ENCODE results near the gene SH3GL1. TPM values are rescaled to one million over a fixed set of nuclear protein-coding genes. Genes with fewer than 3 reads are reported as not detected.

Gene SH3GL1
- polyA plus RNA-seq, 1 experiment = 89.4 TPM

DNA sequence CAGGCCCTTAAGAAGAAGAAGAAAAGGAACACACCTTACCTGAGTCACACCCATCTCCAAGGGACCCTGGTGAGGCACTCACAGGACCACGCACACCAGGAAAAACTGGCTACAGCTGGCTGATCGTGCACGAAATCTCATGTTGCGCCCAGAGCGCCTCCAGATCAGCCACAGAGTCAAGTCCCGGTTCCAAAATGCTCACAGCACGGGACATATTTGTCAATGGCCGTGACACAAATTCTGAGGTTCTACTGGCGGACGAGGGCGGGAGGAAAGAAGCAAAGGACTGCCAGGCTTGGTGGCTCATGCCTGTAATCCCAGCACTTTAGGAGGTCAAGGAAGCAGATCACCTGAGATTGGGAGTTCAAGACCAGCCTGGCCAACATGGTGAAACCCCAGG, 21.5 kb downstream of the SH3GL1 start:
- TF ChIP-seq, protein P1, sequence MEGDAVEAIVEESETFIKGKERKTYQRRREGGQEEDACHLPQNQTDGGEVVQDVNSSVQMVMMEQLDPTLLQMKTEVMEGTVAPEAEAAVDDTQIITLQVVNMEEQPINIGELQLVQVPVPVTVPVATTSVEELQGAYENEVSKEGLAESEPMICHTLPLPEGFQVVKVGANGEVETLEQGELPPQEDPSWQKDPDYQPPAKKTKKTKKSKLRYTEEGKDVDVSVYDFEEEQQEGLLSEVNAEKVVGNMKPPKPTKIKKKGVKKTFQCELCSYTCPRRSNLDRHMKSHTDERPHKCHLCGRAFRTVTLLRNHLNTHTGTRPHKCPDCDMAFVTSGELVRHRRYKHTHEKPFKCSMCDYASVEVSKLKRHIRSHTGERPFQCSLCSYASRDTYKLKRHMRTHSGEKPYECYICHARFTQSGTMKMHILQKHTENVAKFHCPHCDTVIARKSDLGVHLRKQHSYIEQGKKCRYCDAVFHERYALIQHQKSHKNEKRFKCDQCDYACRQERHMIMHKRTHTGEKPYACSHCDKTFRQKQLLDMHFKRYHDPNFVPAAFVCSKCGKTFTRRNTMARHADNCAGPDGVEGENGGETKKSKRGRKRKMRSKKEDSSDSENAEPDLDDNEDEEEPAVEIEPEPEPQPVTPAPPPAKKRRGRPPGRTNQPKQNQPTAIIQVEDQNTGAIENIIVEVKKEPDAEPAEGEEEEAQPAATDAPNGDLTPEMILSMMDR (IDR thresholded peaks at IDR 0.05; ENCODE audit: insufficient read depth, low read depth, low read length) = no peak
- peaks cover 2% of the 10 kb centered on the region; the same call in 1 of the 2 replicates for H3K36me3 ChIP-seq (ENCODE audit: control insufficient read depth, insufficient read depth, low read length)
- ChIA-PET POLR2A (no interaction called here), CTCF (no interaction called here)
- H3K27me3 ChIP-seq (ENCODE audit: control insufficient read depth, insufficient read depth, low read length) = no peaks in the 10 kb centered on the region
- DNase-seq (ENCODE audit: low read depth) = no peak
- H3K4me3 ChIP-seq (ENCODE audit: low read depth, low read length) = no peak overlapping the region

DNA sequence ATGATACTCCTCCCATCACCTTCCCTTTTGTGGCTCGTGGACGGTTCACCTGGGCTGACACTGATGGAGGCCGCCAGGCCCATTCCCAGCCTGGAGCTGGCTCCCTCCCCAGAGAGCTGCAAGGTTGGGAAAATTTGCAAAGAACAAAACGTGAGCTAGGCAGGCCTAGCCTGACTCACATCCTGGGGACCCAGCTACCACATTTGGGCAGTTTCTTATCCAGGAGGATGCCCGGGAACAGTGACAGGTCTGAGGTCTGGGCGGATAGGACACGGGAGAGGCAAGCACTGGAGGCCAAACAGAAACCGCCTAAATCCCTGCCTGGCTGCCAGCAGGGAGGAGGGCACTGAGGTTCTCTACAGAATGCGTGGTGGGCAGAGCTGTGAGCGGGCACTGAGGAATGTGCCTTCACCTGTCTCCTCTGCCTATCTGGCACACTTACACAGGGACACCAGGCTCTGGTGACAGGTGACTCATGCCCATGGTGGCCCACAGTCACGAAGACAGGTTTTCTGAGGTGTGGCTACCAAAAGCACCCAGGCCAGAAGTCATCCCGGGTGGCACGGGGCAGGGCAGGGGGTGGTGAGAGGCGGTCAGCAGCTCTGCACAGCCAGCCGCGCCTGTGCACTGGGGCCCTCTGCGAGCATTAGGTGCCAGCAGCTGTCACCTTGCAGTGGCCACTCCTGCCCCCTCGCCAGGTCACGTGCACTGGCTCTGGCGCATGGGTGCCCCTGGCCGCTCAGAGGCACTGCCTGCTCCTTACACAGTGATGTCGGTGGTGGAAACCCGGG, 23.2 kb downstream of the SH3GL1 start:
- TF ChIP-seq, protein P1 (IDR thresholded peaks at IDR 0.05; ENCODE audit: insufficient read depth, low read depth, low read length) = no peak
- no peak overlapping the region for H3K4me3 ChIP-seq (ENCODE audit: low read depth, low read length)
- peaks cover 3% of the 10 kb centered on the region for H3K36me3 ChIP-seq (ENCODE audit: control insufficient read depth, insufficient read depth, low read length)
- POLR2A ChIA-PET = no interaction called here
- no peak for DNase-seq (ENCODE audit: low read depth)
- H3K27me3 ChIP-seq (ENCODE audit: control insufficient read depth, insufficient read depth, low read length) = no peaks in the 10 kb centered on the region
- CTCF ChIA-PET = interaction anchor here (0.8 to 5.3 kb wide), 6 partner anchors 8 to 38 kb away, joined by 3 to 33 read pairs (median 16); partner anchors contain the start of gene SH3GL1

DNA sequence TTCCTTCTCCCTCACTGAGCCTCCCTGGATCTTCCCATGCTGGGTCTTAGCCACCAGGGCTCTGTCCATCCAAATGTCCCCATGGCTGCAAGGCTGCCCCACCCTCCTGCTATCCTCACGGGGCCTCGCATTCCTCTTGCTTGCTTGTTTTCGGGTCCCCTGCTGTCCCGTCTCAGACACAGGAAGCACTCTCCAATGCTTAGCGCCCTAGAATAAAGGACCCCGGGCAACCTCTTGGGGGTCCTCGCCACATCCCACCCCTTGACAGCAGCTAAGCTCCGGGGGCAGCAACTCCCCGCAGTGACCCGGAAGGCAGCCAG, 23.7 kb downstream of the SH3GL1 start:
- TF ChIP-seq, protein P1 (IDR thresholded peaks at IDR 0.05; ENCODE audit: insufficient read depth, low read depth, low read length) = no peak
- Histone ChIP-seq H3K4me3 (ENCODE audit: low read depth, low read length) (no peak overlapping the region), H3K36me3 (ENCODE audit: control insufficient read depth, insufficient read depth, low read length) (peaks cover 3% of the 10 kb centered on the region), H3K27me3 (ENCODE audit: control insufficient read depth, insufficient read depth, low read length) (no peaks in the 10 kb centered on the region)
- no peak for DNase-seq (ENCODE audit: low read depth)
- ChIA-PET POLR2A (no interaction called here), CTCF (interaction anchor here (0.8 to 5.3 kb wide), 9 partner anchors 8 to 37 kb away, joined by 3 to 33 read pairs (median 11); partner anchors contain the start of gene SH3GL1)

DNA sequence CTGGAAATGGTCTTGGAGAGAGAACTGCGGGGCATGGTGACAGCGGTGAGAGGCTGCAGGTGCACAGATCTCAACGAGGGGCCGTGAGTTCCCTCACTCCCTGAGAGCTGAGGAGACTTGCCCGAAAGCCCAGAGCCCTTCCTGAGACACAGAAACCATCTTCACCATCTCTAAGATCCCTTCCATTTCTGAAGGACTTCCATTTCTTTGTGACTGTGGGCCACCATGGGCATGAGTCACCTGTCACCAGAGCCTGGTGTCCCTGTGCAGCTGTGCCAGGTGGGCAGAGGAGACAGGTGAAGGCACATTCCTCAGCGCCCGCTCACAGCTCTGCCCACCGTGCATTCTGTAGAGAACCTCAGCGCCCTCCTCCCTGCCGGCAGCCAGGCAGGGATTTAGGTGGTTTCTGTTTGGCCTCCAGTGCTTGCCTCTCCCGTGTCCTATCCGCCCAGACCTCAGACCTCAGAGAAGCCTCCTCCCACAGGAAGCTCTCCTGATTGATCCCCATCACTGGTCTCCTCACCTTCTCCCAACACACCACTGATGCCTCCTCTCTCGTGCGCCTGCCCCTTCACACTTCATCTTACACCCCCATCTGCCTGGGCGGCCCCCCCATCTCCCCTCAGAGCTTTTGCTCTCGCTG, 24.2 kb downstream of the SH3GL1 start:
- H3K4me3 ChIP-seq (ENCODE audit: low read depth, low read length) = no peak overlapping the region
- H3K27me3 ChIP-seq (ENCODE audit: control insufficient read depth, insufficient read depth, low read length) = no peaks in the 10 kb centered on the region
- no peak for DNase-seq (ENCODE audit: low read depth)
- ChIA-PET POLR2A (no interaction called here), CTCF (interaction anchor here (0.6 to 5.3 kb wide), 11 partner anchors 9 to 79 kb away, joined by 3 to 33 read pairs (median 5); partner anchors contain the start of gene SH3GL1)
- peaks cover 3% of the 10 kb centered on the region for H3K36me3 ChIP-seq (ENCODE audit: control insufficient read depth, insufficient read depth, low read length)
- TF ChIP-seq, protein P1 (IDR thresholded peaks at IDR 0.05; ENCODE audit: insufficient read depth, low read depth, low read length) = no peak

Measured in BJ (cell line).